Ishikawa (cell line): ENCODE measurements around the gene SLC22A16.

Experiments used
- EP300 ChIP-seq: IDR thresholded peaks from 2 replicates; pipeline ENCODE4 v1.6.1; 2012; ENCODE audit warnings: borderline replicate concordance
- RAD21 ChIP-seq: IDR thresholded peaks from 2 replicates; pipeline ENCODE4 v1.6.1; 2012; ENCODE audit warnings: low read depth
- REST ChIP-seq: IDR thresholded peaks from 2 replicates; pipeline ENCODE4 v1.6.1; 2012; ENCODE audit warnings: low read depth, mild to moderate bottlenecking
- TAF1 ChIP-seq: IDR thresholded peaks from 2 replicates; pipeline ENCODE4 v1.6.1; 2012; ENCODE audit warnings: low read depth, mild to moderate bottlenecking
- TCF12 ChIP-seq: IDR thresholded peaks from 2 replicates; pipeline ENCODE4 v1.6.1; 2012; ENCODE audit warnings: low read depth
- TEAD4 ChIP-seq: IDR thresholded peaks from 2 replicates; pipeline ENCODE4 v1.6.1; 2012
- USF1 ChIP-seq: IDR thresholded peaks from 2 replicates; pipeline ENCODE4 v1.6.1; 2012
- YY1 ChIP-seq: IDR thresholded peaks from 2 replicates; pipeline ENCODE4 v1.6.1; 2012; ENCODE audit warnings: low read depth

- TF ChIP-seq TCF12 (no peak), EP300 (no peak), RAD21 (no peak), TEAD4 (no peak), USF1 (no peak), TAF1 (no peak), REST (no peak), YY1 (no peak)
Observed at GRCh38 chr6:110447761-110448160, 28.7 kb downstream of the SLC22A16 start.
